Pancreas (tissue), 10 donors: ENCODE data around the gene SLC10A7. TPM values are rescaled to one million over a fixed set of nuclear protein-coding genes. Genes with fewer than 3 reads are reported as not detected.

ENCODE experiments used
- ATAC-seq, 4 donors: fragments of 200-7000 bp; cut with Tn5 transposase; one replicate each; pipeline versions ENCODE4 v1.8.0 to v1.9.1; 2020; ENCODE audit warnings: mild to moderate bottlenecking in 4 of 4, moderate library complexity in 4 of 4
- DNase-seq, 6 donors: peaks; one replicate each; pipeline ENCODE4 v3.0.0-alpha.2; 2020
- FAIRE-seq: peaks from 2 replicates; lab custom pipeline; 2012; peaks lifted over from hg19 to GRCh38; lab: Jason Lieb, UNC
- H3K27ac ChIP-seq, 4 donors: fragments of 200-600 bp; sonication (generic); 1 replicate in 3 of 4; 2 replicates in 1 of 4; pipeline versions ENCODE4 v1.5.0 to v1.8.0; 2020
- H3K27me3 ChIP-seq, 4 donors: fragments of 200-600 bp; one replicate each; pipeline ENCODE4 v1.8.0; 2021
- H3K36me3 ChIP-seq, 3 donors: fragments of 200-600 bp; sonication (generic) in 1 of 3; one replicate each; pipeline versions ENCODE4 v1.5.0 to v1.8.0; 2020 to 2021
- H3K4me1 ChIP-seq, 3 donors: fragments of 200-600 bp; one replicate each; pipeline ENCODE4 v1.8.0; 2021
- H3K4me3 ChIP-seq, 4 donors: fragments of 200-600 bp; sonication (generic) in 2 of 4; one replicate each; pipeline versions ENCODE4 v1.5.0 to v1.8.0; 2020 to 2021
- H3K9me3 ChIP-seq, 4 donors: fragments of 200-600 bp; one replicate each; pipeline ENCODE4 v1.8.0; 2021
- WGBS, 2 donors: extraction: QIAGEN DNeasy Blood & Tissue Kit; methylation state at CpG; one replicate each; pipeline ENCODE4 v1.1.7; 2013; 5-methylcytosine and 5-hydroxymethylcytosine counted together
- intact Hi-C, 3 donors: fragments of 100-400 bp; cut with DNase I; formaldehyde crosslinking; loops; one replicate each; pipeline versions ENCODE4 v1.11.1 to v1.14.2; 2022
- polyA plus RNA-seq, 2 donors: library from polyadenylated mRNA; stranded (reverse); fragments of 200-250 nt; gene quantifications; one replicate each; pipeline ENCODE4 v1.2.3, GENCODE V29; 2013
- total RNA-seq, 6 donors: library from RNA; stranded (reverse); fragmentation: NEBNext Ultra II Directional in 4 of 6; extraction: Animal tissue kit (Norgen Biotek cat#: 25700) in 4 of 6; gene quantifications; one replicate each; pipeline versions ENCODE4 v1.2.1 to v1.2.4, GENCODE V29; 2021 to 2023
- TF ChIP-seq, protein P1 (sequence below), 4 donors: fragments of 200-600 bp; sonication (generic) in 3 of 4; IDR thresholded peaks; one replicate each; pipeline versions ENCODE4 v1.5.0 to v1.8.0; 2021; ENCODE audit warnings: antibody characterized with exemption in 4 of 4
- donor health status: healthy with polysubstance abuse.
- donor health status: DM: no; HTN: no; CAD: no; lungs with moderate emphysema.
- donor health status: DM: no; HTN: no; CAD: no.
- donor health status: control.
- donor health status: control.
- donor health status: Bipolar disorder and iron deficiency.
- donor health status: DM: yes; HTN: yes; CAD: no.
- donor health status: DM: no; HTN: no; CAD: no.
- donor health status: DM: no; HTN: no; CAD: no.
- donor health status: DM: yes; HTN: yes; CAD: no.

SLC10A7 gene
- total and polyA plus RNA-seq, 8 donors, result 2.1 to 11.1 (median 6.9) TPM

DNA sequence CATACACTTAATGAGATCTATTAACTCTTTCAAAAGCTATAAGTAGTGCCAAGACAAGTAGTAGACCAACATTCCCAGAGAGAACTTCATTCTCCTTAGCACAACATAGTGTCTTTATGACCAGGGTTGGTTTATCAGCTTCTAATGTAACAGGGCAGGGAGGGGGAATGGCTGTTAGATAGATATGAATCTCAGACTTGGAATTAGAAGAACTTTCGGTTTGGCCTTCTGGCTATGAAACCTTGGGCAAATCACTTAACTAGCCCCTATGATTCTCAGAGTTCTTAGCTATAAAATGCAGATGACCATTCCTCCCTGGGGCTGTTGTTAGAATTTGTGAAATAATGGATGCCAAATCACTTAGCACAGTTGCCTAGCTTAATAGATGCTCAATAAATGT is 132.2 kb downstream of the SLC10A7 start:
- DNase-seq, result no peak
- no peak for FAIRE-seq
- TF ChIP-seq, protein P1, sequence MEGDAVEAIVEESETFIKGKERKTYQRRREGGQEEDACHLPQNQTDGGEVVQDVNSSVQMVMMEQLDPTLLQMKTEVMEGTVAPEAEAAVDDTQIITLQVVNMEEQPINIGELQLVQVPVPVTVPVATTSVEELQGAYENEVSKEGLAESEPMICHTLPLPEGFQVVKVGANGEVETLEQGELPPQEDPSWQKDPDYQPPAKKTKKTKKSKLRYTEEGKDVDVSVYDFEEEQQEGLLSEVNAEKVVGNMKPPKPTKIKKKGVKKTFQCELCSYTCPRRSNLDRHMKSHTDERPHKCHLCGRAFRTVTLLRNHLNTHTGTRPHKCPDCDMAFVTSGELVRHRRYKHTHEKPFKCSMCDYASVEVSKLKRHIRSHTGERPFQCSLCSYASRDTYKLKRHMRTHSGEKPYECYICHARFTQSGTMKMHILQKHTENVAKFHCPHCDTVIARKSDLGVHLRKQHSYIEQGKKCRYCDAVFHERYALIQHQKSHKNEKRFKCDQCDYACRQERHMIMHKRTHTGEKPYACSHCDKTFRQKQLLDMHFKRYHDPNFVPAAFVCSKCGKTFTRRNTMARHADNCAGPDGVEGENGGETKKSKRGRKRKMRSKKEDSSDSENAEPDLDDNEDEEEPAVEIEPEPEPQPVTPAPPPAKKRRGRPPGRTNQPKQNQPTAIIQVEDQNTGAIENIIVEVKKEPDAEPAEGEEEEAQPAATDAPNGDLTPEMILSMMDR (IDR thresholded peaks at IDR 0.05), result no peak
- H3K4me3 ChIP-seq, result no peak overlapping the region
- intact Hi-C loops, result no loop called here
- no peaks in the 10 kb centered on the region for H3K9me3 ChIP-seq
- no peak overlapping the region for H3K27ac ChIP-seq
- H3K36me3 ChIP-seq, result no peaks in the 10 kb centered on the region
- ATAC-seq, result no peak
- WGBS, 2 donors, result 95 to 96% methylated on average over 1 of the region's 1 CpG
- no peaks in the 10 kb centered on the region for H3K27me3 ChIP-seq
- no peaks in the 10 kb centered on the region for H3K4me1 ChIP-seq

DNA sequence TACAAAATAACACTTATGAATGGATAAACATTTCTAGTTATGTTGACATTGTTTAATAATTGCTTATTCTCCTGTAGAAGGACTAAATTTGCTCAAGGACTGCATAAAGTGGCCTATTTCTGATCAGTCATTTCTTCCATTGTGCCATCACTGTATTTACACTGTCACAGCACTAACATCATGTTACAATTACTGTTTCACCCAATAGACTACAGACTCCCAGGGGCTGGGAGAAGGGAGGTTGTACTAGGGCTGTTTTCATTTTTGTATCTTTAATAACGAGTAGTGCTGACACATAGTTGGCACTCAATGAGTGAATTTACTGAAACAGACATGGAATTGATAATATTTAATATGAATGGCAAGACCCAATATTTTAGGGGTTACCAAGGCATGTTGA is 139.5 kb downstream of the SLC10A7 start:
- no peak for FAIRE-seq
- Histone ChIP-seq H3K4me1 (no peaks in the 10 kb centered on the region), H3K9me3 (no peaks in the 10 kb centered on the region), H3K27ac (no peak overlapping the region), H3K4me3 (no peak overlapping the region), H3K27me3 (no peaks in the 10 kb centered on the region), H3K36me3 (no peaks in the 10 kb centered on the region)
- 18 to 30% methylated on average over 1 of the region's 1 CpG for WGBS, 2 donors
- DNase-seq, result no peak
- intact Hi-C loops, result no loop called here
- ATAC-seq, result peak in 2 of 4 donors; percentile 39 to 64
- TF ChIP-seq, protein P1 (IDR thresholded peaks at IDR 0.05), result no peak

DNA sequence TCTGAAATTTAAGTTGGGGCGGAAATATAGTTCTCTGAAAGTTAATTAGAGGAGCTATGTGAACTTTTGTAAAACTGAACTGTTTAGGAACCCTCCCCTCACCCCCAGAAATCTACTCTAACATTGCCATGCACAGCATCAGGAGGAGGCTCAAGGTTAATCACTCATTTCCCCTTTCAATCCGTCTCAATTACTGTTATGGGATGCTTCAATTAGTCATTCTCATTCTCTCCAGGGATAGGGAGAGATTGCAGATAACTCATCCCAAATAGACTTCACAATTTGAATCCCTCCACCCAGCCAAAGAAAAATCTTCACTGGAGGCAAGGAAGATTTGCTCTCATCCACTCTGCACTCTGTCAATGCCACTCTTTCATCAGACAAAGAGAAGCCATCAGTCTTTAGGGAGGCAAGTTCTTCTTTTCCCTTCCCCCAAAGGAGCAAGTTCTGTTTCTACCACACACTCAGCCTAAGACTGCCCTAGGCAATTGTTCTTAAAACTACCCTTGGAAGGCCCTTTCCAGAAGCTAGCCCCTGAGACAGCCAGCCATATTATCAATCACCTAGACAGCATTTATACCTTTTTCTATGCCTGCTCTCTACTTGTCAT is 140.4 kb downstream of the SLC10A7 start:
- H3K4me1 ChIP-seq, result no peaks in the 10 kb centered on the region
- H3K9me3 ChIP-seq, result no peaks in the 10 kb centered on the region
- TF ChIP-seq, protein P1 (IDR thresholded peaks at IDR 0.05), result no peak
- no peak overlapping the region for H3K4me3 ChIP-seq
- intact Hi-C loops, result no loop called here
- ATAC-seq (no peak), FAIRE-seq (no peak), DNase-seq (no peak)
- H3K27me3 ChIP-seq, result no peaks in the 10 kb centered on the region
- WGBS, 2 donors, result 86 to 90% methylated on average over 2 of the region's 2 CpGs
- H3K36me3 ChIP-seq, result no peaks in the 10 kb centered on the region
- H3K27ac ChIP-seq, result no peak overlapping the region

DNA sequence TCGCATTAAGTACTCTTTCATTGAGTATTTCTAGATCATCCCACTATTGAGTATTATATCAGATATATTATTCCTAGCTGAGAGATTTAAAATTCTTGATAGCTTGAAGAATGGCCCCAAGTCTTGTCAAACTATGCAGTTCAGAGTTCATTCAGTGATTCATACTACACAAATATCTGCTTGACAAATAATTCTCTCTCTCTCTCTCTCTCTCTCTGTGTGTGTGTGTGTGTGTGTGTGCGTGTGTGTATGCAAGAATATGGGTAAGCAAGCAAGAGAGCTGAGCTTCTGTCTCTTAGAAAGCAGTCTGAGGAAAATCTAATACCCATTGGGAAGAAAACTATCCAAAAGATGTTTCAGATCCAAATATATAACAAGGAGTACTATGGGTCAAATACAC is 142.0 kb downstream of the SLC10A7 start:
- no peaks in the 10 kb centered on the region for H3K36me3 ChIP-seq
- intact Hi-C loops, result no loop called here
- DNase-seq, result no peak
- H3K4me3 ChIP-seq, result no peak overlapping the region
- TF ChIP-seq, protein P1 (IDR thresholded peaks at IDR 0.05), result no peak
- H3K27me3 ChIP-seq, result no peaks in the 10 kb centered on the region
- H3K9me3 ChIP-seq, result no peaks in the 10 kb centered on the region
- no peak for FAIRE-seq
- no peak for ATAC-seq
- 93 to 94% methylated on average over 2 of the region's 2 CpGs for WGBS, 2 donors
- no peak overlapping the region for H3K27ac ChIP-seq
- no peaks in the 10 kb centered on the region for H3K4me1 ChIP-seq

DNA sequence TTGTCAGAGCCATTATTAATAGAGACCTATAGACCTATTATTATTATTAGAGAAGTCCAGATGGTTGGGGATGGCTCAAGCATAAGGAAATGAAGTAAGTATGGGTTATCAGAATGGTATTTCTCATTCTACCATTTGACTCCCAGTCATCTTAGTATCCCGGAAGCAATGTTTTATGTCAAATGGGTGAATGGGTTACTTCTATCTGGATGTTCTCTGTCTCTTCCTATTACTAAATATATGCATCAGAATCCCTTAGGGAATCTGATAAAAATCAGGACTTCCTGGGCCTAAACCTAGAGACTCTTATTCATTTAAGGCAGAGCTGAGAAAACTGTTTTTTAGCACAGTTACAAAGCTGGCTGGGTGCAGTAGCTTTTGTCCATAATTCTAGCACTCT is 149.9 kb downstream of the SLC10A7 start:
- 93 to 97% methylated on average over 1 of the region's 1 CpG for WGBS, 2 donors
- no peak for DNase-seq
- TF ChIP-seq, protein P1 (IDR thresholded peaks at IDR 0.05), result no peak
- H3K27me3 ChIP-seq, result no peaks in the 10 kb centered on the region
- H3K9me3 ChIP-seq, result no peaks in the 10 kb centered on the region
- no peaks in the 10 kb centered on the region for H3K36me3 ChIP-seq
- no peak for ATAC-seq
- H3K4me1 ChIP-seq, result no peaks in the 10 kb centered on the region
- FAIRE-seq, result no peak
- intact Hi-C loops, result no loop called here
- no peak overlapping the region for H3K4me3 ChIP-seq
- no peak overlapping the region for H3K27ac ChIP-seq
